Activated T-helper 9 cell treated with anti-CD3 and anti-CD28 coated beads, Interleukin-2, amount 50 U/mL, for 16 hours (primary cell): ENCODE results near the gene CD36.

ENCODE experiments used
- DNase-seq: peaks from one replicate; pipeline ENCODE4 v3.0.0-alpha.2; 2020; ENCODE audit warnings: low read depth

Gene CD36

DNA sequence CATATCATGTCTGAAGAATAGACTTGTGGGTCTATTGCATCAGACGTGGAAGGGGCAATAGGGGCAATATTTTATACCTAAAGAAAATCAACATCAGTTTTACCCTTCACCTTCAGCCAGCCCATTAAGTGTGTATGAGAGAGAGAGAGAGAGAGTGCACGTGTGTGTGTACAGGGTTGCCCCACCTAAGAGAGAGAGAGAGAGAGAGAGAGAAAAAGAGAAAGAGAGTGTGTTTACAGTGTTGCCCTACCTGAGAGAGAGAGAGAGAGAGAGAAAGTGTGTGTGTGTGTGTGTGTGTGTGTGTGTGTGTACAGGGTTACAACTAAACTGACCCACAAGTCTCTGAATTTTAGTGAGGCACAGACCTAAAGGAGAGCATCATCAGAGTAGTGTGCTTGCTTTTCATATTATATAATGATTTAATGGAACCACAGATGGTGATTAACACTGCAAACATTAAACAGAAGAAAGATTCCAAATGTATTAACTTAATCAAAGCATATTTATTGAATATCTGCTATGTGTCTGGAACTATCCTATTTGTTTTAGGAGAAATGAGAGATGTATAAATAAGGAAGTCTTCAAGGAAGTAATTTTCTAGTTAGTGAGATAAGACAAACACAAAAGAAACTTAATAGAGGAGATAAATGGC, 66.8 kb downstream of the CD36 start:
- DNase-seq = no peak

DNA sequence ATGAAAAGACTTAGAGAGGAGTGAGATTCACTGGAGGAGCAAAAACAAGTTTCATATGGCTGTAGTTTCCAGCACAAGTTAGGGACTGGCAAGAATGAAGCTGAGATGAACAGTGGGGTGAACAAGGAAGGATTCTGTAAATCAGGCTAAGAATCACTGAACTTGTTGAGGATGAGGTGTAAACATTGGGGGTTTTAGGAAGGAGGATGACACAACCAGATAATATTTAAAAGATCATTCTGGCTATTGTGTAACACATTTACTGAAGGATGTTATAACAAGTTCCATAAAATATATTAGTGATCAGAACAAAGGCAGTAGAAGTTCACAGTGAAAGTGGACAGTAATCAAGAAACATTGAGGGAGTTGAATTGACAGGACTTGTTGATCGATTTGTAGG, 68.9 kb downstream of the CD36 start:
- no peak for DNase-seq

DNA sequence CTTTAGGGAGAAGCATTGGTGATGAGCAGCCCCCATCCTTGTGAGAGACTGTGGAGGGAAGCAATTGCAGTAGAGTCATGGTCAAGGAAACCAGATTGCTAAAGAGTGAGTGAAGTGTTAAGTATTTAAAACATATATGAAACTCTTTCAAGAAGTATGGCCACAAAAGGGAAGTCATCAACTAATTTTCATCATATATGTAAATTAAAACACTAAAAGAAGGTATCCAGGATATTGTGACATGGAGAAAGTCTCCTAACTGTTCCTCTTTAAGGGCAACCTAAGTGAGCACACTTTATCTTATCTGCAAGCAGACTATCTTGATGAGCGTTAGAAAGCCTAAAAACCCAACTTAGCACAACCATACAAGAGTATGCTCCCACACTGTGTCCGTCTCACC, 69.7 kb downstream of the CD36 start:
- no peak for DNase-seq

DNA sequence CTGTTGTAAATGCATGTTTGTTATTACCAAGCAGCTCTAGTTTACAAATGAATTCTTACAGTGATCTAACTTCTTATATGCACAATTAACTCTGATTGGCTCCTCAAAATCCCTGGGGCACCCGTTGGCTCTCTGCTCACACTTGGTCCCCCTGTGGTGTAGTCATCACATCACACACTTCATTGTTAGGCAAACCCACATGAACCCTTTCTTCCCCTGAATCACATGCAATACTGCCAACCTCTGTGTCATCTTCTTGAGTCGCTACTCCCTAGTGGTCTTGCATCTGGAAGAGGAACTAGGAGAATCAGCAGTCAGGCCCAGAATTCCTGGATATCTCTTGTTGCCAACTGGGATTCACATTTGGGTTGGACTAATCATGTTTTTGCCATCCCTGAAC, 73.1 kb downstream of the CD36 start:
- DNase-seq = no peak

DNA sequence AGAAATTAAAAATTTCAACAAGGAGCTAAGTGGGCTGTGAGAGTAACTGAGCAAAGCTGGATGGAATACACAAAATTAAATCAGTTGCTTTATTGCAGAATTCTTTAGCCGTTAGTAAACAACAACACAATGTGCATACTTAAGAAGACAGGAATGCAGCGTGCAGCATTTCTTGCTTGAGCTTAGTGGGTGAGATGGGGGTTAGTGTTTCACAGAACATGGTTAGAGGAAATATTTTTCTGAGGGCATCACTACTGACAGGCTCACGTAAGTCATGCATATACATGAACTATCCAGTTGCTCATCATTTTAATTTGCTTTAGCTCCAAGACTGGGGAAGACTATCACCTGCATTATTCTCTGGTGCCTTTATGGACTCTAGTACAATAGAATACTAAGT, 80.8 kb downstream of the CD36 start:
- DNase-seq = no peak

DNA sequence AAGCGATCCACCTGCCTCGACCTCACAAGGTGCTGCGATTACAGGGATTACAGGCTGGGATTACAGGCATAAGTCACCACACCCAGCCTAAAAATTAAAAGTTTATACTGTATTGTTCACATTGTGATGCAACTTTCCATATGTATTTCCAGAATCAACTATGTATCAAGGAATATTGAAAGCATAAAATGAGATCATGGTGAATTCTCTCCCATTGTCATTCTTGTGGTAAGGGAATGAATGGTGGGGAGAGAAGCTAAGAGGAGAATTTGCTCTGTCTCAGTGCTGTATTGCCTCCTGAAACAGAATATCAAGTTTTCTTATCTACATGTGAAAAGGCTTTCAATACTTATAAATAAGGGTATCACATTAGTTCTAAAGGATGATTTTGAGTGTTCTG, 81.7 kb downstream of the CD36 start:
- no peak for DNase-seq

DNA sequence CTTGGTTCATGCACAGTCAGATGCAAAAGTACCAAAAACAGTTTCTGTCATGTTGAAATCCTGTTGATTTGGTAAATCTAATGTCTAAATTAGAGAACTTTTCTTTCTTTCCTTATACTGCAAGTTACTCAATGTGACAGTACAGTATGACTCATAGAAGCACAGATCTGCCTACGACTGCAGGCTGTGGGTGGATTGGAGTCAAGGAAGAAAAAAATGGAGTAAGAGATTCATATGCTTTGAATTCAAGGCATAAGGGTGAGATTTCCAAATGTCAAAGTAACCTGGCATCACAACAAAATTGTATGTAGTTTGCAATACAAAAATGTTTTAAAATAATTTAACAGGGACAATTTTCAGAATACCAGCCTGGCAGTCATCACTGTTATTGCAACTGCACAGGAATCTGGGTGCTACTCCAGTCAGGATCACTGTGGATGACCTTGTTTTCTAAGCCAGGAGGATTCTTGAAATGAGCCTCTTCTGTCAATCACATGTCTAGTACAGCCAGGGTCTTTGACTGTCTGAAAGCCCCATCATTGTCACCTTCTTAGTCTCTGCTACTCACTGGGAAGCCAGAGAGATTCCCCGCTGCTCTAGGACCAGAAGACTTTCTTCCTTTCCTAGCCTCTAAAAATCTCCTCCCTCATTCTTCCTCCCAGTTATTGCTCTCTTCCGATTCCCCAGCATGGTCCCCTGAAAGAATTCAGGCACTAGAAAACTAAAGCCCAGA, 83.6 kb downstream of the CD36 start:
- DNase-seq = no peak

DNA sequence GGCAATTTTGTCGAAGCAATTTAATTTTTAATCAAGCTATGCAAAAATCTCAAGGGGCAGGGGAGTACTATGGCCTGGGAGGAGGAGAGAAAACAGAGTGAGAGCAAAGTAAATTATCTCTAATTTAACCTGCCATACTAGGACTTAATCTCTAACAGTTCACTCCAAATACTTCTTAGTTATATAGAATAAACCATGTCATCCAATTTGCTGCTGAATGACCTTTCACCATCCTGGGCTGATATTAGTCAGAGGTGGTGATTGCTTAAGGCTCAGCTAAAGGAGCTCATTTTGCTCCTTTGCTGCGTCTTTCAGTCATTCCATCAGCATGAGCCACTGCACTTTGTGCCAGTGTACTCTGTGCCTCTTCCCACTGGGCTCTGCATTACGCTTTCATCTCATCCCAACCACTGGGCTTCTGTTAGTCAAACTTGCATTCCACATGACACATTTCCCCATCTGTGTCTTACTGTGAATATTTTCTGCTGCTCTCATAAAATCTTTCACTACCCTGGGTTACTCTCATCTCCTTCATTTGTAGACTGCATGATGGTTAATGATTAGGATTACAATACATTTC, 84.3 kb downstream of the CD36 start:
- DNase-seq = no peak

DNA sequence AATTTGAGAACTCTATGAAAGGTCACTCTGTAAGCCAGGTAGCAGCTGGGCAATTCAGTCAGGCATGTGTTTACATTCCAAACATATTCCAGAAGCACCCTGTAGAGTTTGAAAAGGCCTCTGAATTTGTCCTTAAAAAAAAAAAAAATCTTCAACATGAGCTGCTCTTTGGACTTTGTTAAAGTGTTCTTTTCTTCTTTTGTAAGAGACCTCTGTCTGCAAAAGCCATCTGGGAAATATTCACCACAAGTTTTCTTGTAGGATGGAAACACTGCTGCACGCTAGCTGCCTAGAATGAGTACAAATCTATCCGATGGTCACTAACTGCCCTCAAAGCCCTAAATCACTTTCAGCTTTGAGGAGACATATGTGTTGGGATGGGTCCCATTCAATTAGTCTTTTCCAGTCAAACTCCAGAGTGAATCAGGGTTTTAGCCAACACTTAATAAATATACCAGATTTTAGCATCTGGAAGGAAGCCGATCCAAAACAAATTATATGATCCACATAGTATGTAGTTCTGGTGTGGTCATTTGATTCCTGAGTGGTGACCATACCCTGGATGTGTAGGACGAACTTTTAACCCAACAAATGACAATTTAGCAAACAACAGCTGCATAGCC, 85.9 kb downstream of the CD36 start:
- DNase-seq = no peak

DNA sequence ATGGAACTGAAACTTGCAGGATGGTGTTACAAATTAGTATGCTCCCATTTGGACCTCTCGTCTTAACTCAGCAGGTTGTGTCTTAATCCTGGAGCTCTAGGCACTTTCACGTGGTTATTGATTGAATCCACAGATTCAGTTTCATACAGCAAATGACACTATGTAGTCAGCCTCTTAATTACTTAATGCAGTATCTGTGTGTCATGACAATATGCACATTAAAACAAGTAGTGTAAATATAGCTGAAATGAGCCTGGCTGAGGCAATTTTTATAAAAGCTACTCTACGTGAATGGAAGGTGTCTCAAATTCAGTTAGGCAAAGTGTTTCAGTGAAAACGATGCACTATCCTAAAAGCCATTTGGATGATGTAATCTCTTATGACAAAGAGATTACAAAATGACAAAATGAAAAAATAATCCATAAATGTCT, 86.8 kb downstream of the CD36 start:
- DNase-seq = no peak
